ENCODE data around the gene OPCML. TPM values are rescaled to one million over a fixed set of nuclear protein-coding genes. Genes with fewer than 3 reads are reported as not detected.
"Not testable (repeated sequence)": the region's sequence is repeated elsewhere in the genome, so short reads cannot be mapped to it uniquely, and the experiment has no call there.

OPCML gene
- total RNA-seq, 2 donors from 2014 or later = 0.04 TPM; not detected in 1

DNA sequence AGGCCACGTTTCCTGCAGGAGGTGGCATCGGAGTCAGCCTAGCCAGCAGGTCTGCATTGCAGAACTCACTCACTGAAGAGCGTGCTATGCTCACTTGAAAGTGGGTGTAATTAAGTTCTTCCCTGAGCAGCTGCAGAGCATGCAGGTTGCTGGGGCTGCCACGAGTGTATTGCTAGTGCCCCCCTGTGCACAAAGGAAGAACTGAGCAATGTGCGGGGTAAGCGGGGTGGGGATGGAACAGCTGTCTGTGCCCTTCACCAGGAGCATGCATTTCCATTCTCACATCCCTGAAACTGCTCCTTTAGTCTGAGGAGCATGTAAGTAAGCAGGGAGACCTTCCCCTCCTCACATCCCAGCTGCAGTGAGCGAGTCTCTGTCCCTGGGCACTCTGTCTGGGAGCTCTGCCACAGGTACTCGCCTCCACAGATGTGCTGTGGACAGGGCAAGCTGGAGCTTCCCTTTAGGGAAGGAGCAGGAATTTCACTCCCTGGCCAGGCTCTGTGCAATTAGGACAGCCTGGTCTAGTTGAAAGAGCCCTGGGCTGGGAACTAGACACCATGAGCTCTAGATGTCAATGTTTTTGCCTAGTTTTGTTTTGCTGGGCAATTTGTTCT lies 1130.1 kb downstream of the OPCML start:
- no peaks in the 10 kb centered on the region for H3K36me3 ChIP-seq
- no peaks in the 10 kb centered on the region for H3K27me3 ChIP-seq
- no peak for DNase-seq (ENCODE audit: low spot score)
- H3K9me3 ChIP-seq = no peaks in the 10 kb centered on the region
- no peaks in the 10 kb centered on the region for H3K4me1 ChIP-seq
- H3K4me3 ChIP-seq = no peak overlapping the region
- H3K27ac ChIP-seq = no peak overlapping the region
- TF ChIP-seq, protein P1, sequence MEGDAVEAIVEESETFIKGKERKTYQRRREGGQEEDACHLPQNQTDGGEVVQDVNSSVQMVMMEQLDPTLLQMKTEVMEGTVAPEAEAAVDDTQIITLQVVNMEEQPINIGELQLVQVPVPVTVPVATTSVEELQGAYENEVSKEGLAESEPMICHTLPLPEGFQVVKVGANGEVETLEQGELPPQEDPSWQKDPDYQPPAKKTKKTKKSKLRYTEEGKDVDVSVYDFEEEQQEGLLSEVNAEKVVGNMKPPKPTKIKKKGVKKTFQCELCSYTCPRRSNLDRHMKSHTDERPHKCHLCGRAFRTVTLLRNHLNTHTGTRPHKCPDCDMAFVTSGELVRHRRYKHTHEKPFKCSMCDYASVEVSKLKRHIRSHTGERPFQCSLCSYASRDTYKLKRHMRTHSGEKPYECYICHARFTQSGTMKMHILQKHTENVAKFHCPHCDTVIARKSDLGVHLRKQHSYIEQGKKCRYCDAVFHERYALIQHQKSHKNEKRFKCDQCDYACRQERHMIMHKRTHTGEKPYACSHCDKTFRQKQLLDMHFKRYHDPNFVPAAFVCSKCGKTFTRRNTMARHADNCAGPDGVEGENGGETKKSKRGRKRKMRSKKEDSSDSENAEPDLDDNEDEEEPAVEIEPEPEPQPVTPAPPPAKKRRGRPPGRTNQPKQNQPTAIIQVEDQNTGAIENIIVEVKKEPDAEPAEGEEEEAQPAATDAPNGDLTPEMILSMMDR (IDR thresholded peaks at IDR 0.05) = peak; percentile 24 to 67

DNA sequence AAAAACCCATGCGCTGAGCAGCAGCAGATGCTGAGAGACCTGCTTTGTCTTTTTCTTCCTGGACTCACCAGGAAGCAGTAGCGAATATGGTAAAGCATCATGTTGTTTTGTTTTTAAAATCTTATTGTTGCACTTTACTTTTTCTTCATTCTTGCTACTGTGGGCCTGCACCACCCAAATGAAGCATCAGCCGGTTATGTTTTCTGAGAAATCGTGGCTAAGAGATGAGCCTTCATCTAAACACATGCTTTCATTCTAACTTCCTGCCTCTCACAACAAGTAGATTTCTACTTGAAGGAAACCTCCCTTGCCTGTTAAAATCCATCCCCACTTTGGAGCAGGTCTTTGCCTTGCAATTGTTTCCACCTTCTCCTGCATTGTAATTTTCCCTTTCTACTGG lies 1136.0 kb downstream of the OPCML start:
- TF ChIP-seq, protein P1 (IDR thresholded peaks at IDR 0.05) = no peak
- no peak overlapping the region for H3K27ac ChIP-seq
- peaks cover 0 to 9% of the 10 kb centered on the region in 2 donors for H3K9me3 ChIP-seq
- no peaks in the 10 kb centered on the region for H3K36me3 ChIP-seq
- H3K4me1 ChIP-seq = no peaks in the 10 kb centered on the region
- no peaks in the 10 kb centered on the region for H3K27me3 ChIP-seq
- no peak overlapping the region for H3K4me3 ChIP-seq
- DNase-seq (ENCODE audit: low spot score) = no peak

DNA sequence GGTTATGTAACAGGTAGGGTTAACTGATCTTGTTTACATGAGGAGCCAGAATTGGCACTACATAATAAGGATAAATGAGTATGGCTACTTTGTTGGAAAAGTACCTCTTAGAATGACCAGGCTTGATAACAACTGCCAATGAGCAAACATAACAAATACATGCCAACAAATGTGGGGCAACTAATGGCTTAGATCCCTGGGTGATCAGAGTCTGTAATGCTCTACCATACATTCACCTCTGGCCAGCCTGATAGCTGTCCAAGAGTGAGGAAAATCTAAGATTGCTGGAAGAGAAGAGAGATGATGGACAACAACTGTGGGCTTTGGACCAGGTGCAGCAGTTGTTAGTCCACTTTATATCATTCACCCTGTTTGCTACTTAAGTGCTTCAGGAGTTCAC lies 1136.9 kb downstream of the OPCML start:
- no peak overlapping the region for H3K27ac ChIP-seq
- H3K27me3 ChIP-seq = no peaks in the 10 kb centered on the region
- H3K9me3 ChIP-seq = peaks cover 0 to 18% of the 10 kb centered on the region in 2 donors
- TF ChIP-seq, protein P1 (IDR thresholded peaks at IDR 0.05) = no peak
- no peak overlapping the region for H3K4me3 ChIP-seq
- H3K4me1 ChIP-seq = no peaks in the 10 kb centered on the region
- H3K36me3 ChIP-seq = no peaks in the 10 kb centered on the region
- DNase-seq (ENCODE audit: low spot score) = no peak

DNA sequence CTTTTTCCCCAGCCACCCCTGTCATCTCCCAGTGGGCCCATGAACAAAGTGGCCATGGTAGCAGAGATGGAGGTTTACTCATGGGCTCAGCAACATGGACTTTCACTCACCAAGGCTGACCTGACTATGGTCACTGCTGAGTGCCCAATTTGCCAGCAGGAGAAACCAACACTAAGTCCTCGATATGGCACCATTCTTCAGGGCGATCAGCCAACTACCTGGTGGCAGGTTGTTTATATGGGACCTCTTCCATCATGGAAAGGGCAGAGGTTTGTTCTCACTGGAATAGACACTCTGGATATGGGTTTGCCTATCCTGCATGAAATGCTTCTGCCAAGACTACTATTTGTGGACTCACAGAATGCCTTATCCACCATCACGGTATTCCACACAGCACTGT lies 1152.8 kb downstream of the OPCML start:
- Histone ChIP-seq H3K36me3 (no peaks in the 10 kb centered on the region), H3K9me3 (peaks cover 0 to 6% of the 10 kb centered on the region in 2 donors), H3K4me1 (no peaks in the 10 kb centered on the region), H3K27ac (no peak overlapping the region), H3K27me3 (no peaks in the 10 kb centered on the region), H3K4me3 (no peak overlapping the region)
- TF ChIP-seq, protein P1 (IDR thresholded peaks at IDR 0.05) = no peak
- DNase-seq (ENCODE audit: low spot score) = no peak

DNA sequence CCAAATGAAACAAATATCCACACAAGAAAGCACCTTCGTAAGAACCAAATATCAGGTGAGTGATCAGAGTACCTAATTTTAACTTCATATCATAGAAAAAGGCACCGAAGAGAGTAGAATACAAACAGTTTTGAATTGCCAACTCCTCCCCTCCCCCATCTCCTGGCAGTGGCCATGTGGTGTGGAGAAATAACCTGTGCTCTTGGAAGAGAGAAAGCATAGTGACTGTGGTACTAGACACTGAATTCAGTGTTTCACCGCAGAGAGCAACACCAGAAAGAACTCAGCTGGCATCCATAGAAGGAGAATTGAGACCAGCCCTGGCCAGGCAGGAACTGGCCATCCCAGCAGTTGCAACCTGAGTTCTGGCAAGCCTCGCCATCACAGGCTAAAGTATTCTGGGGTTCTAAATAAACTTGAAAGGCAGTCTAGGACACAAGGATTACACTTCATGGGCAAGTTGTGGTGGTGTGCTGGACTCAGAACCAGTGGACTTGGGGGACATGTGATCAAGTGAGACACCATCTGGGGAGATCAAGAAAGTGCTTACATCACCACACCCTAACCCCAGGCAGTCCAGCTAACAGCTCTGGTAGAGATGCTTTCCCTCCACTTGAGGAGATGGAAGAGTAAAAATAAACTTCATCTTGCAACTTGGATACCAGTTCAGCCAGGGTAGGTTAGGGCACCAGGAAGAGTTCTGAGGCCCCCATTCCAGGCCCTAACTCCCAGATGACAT lies 1158.7 kb downstream of the OPCML start:
- Histone ChIP-seq H3K27ac (no peak overlapping the region), H3K4me1 (no peaks in the 10 kb centered on the region), H3K36me3 (no peaks in the 10 kb centered on the region), H3K4me3 (no peak overlapping the region), H3K9me3 (no peaks in the 10 kb centered on the region), H3K27me3 (no peaks in the 10 kb centered on the region)
- no peak for DNase-seq (ENCODE audit: low spot score)
- TF ChIP-seq, protein P1 (IDR thresholded peaks at IDR 0.05) = no peak

DNA sequence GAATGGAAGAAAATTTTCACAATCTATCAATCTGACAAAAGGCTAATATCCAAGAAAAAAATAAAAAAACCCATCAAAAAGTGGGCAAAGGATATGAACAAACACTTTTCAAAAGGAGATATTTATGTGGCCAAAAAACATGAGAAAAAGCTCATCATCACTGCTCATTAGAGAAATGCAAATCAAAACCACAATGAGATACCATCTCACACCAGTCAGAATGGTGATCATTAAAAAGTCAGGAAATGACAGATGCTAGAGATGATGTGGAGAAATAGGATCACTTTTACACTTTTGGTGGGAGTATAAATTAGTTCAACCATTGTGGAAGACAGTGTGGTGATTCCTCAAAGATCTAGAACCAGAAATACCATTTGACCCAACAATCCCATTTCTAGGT lies 1162.2 kb downstream of the OPCML start:
- DNase-seq (ENCODE audit: low spot score); H3K4me1 ChIP-seq; H3K4me3 ChIP-seq; H3K27ac ChIP-seq; H3K36me3 ChIP-seq; H3K9me3 ChIP-seq; H3K27me3 ChIP-seq: not testable (repeated sequence)
